22Rv1 (cell line): ENCODE measurements around the gene CCDC97.

Experiments used
- H3K27ac ChIP-seq: fragments of 450-650 bp; 2 replicates; pipeline ENCODE4 v1.5.1; 2017
- CTCF ChIP-seq: fragments of 450-650 bp; IDR thresholded peaks from 2 replicates; pipeline ENCODE4 v1.5.1; 2017; ENCODE audit warnings: mild to moderate bottlenecking
- ZFX ChIP-seq: fragments of 450-650 bp; IDR thresholded peaks from 2 replicates; pipeline ENCODE4 v1.6.1; 2017; ENCODE audit warnings: antibody characterized with exemption, borderline replicate concordance

The CCDC97 gene

GRCh38 chr19:41299046-41299754, 10.8 kb upstream of the CCDC97 start:
- H3K27ac ChIP-seq, result no peak overlapping the region
- TF ChIP-seq ZFX, result no peak
- no peak for TF ChIP-seq CTCF

GRCh38 chr19:41299755-41300089, 10.2 kb upstream of the CCDC97 start:
- H3K27ac ChIP-seq, result no peak overlapping the region
- TF ChIP-seq CTCF, result no peak
- TF ChIP-seq ZFX, result no peak

GRCh38 chr19:41300555-41300954, 9.4 kb upstream of the CCDC97 start:
- TF ChIP-seq ZFX (no peak), CTCF (no peak)
- no peak overlapping the region for H3K27ac ChIP-seq

GRCh38 chr19:41302624-41303351, 7.2 kb upstream of the CCDC97 start:
- no peak overlapping the region for H3K27ac ChIP-seq
- TF ChIP-seq ZFX (no peak), CTCF (no peak)

- TF ChIP-seq CTCF, result no peak
- H3K27ac ChIP-seq, result no peak overlapping the region
Measured at GRCh38 chr19:41303954-41304353, 6.0 kb upstream of the CCDC97 start.

- no peak overlapping the region for H3K27ac ChIP-seq
- no peak for TF ChIP-seq ZFX
- TF ChIP-seq CTCF, result no peak
Measured at GRCh38 chr19:41304706-41305483, 5.1 kb upstream of the CCDC97 start.
